ENCODE results near the gene COL18A1.

GRCh38 chr21:45388611-45389296 lies 16.2 kb upstream of the COL18A1 start:
- TF ChIP-seq CTCF (IDR thresholded peaks at IDR 0.05) (no peak), EP300 (IDR thresholded peaks at IDR 0.05) (no peak), POLR2A (IDR thresholded peaks at IDR 0.05) (no peak)
